Islet of Langerhans (tissue), 1 donor: ENCODE measurements around the gene KCNH1.
"Not testable (repeated sequence)": the region's sequence is repeated elsewhere in the genome, so short reads cannot be mapped to it uniquely, and the experiment has no call there.

Experiments used
- FAIRE-seq: peaks from one replicate; lab custom pipeline; 2011; peaks lifted over from hg19 to GRCh38; lab: Jason Lieb, UNC

KCNH1 gene

DNA sequence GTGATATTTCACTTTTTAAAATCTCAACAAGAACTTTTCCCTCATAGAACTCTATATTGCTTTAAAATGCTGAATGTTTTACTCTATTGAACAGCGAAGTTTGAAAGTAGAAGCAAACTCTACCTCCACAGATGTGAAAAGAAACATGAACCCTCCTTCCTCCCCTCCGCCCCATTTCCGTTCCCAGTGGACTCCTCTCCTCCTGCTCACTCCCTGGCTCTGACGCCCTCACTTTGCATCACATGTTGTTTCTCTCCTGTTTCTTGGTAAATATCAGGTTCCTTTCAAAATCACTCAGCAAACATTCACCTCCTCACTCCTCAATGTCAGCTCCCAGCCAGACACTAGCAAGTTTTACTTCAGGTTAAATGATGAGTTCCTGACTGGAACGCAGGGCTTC lies 34.6 kb downstream of the KCNH1 start:
- FAIRE-seq = no peak

DNA sequence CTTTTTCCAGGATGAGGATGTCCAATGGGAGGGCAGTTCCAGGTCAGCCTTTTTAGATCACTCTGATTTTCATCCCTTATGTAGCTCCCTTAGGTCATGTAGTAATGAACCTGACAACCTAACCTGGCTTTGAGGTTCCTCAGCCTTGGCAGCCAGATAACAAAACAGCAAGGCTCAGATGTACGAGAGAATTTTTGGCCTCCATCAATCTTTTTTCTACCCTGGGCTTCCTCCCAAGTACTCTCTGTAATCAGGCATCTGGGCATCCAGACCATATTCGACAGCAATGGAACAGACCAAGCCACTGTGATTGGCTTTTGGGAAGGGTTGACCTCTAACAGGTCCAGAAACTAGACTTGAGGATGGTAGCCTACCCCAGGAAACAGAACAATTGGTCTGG lies 38.6 kb downstream of the KCNH1 start:
- FAIRE-seq = no peak

DNA sequence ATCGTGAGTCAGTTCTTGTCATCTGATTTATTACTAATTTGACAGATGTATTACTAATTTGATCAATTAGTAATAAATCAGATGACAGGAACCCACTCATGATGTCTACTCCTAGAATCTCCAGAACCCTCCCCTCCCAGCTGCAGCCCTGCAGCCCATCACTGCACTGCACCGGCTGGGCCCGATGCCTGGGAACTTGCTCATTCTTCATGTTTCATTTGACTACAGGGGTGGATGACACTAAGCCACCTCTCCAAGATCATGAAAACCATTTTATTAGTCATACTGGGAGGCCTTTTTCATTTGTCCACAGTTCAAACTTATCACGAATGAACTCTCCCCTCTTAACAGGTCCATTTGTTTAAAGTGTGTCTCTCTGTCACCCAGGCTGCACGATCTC lies 41.0 kb downstream of the KCNH1 start:
- no peak for FAIRE-seq

DNA sequence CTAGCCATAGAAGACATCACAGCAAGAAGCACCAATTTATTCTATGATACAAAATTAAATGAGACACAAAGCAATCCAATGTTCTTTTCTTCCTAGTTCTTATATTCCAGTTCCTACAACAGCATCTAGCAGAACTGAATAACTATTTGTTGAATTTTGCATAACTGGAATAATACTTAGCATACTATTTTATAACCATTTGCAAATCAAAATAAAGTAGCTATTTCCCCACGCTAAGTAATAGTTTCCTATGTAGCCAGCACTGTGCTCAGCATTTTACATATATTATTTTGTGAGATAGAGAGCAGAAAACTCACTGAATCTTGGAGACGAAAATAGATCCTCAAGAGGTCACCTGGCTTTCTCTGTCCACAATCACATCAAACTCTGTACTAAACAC lies 42.1 kb downstream of the KCNH1 start:
- no peak for FAIRE-seq

DNA sequence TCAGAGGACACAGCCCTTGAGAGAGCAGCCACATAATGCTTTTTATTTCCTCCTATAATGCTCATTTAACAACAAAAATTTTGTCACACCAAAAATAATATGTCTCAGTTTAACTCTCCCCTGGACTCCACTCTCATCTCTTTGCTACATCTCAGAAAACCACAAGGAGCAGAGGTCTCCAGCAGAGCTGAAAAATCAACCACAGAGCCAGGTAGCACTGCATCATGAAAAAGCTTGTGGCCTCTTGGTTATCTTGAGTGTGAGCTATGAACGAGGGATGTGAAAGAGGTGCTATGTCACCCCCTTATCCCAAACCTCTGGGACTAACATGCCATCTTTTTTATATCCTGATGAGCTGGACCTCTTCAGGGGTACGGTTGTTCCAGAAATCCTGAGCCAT lies 44.4 kb downstream of the KCNH1 start:
- no peak for FAIRE-seq

DNA sequence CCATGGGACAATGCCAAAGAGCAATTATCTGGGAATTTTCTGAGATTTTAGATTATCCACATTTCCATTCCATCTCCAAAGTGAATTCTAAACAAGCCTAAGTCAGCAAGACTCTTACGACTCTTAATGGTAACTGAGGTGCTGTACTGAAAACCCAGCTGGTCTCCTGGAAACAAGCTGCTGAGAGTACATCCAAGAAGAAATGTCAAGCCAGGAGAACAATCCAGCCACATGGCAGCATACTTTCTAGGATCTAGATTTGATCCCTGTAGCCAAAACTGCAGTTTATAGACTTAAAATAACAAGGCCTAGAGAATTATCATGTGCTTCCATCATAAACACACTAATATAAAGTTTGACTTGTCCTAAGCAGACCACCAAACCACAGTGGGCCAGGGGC lies 45.8 kb downstream of the KCNH1 start:
- peak; percentile 79 for FAIRE-seq

DNA sequence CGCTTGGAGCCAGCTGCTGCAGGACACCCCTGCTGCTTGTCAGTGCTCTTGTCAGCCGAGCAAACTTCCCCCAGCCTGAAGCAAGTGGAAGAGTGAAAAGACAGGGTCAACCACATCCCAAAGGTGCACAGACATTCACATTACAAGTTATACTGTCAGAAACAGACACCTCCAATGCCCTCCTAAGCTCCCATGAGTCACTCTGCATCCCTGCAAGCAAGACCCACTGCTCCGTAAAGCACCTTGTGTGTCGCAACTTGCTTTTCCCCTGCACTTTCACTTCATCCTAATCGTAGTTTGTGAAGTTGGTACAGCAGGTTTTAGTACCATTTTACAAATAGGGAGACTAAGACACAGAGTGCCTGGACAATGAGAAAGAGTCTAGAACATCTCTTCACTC lies 51.1 kb downstream of the KCNH1 start:
- no peak for FAIRE-seq

DNA sequence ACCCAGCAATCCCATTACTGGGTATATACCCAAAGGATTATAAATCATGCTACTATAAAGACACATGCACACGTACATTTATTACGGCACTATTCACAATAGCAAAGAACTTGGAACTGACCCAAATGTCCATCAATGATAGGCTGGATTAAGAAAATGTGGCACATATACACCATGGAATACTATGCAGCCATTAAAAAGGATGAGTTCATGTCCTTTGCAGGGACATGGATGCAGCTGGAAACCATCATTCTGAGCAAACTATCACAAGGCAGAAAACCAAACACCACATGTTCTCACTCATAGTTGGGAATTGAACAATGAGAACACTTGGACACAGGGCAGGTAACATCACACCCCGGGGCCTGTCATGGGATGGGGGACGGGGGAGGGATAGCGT lies 52.5 kb downstream of the KCNH1 start:
- not testable (repeated sequence) for FAIRE-seq

DNA sequence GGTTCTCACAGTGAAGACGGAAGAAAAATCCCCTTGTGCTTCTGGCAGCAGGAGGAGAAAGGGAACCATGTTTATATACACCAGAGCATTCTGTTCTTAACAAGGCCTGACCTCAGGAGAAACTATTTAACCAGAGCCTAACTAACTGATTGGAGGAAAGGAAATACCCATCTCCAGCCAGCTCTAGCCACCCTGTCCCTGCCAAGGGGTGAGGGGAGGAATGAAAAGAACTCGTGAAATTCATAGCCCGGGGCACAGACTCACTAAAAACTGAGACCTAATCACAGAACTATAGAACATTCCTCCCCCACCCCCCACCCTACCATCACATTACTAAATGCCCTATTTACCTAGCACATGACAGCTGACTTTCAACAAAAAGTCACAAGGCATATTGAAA lies 65.0 kb downstream of the KCNH1 start:
- no peak for FAIRE-seq

DNA sequence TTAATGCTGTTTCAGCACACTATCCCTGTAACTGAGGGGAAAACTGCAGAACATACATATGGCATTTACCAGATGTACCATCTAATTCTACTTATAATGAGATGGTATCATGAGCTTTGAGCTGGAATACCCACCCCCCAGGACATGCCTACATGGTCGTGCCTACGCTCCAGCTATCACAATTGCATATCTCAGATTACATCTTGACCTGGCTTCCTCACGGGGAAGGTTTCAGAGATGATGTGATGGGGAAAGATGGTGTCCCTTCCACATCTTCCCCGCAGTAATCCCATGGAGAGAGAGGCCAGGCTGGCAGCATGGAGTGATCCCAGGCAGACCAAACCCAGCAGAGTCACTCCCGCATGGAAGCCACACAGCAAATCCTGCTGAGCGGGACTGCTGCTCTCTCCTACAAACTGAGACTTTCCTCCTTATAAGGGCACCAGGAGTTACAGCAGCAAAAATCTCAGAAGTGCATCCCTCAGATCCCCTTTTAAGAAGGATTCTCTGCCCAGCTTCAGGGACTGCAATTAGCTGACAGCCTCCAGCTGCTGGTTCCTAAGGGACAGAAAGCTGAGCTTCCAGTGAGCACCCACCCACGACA lies 67.1 kb downstream of the KCNH1 start:
- FAIRE-seq = no peak

DNA sequence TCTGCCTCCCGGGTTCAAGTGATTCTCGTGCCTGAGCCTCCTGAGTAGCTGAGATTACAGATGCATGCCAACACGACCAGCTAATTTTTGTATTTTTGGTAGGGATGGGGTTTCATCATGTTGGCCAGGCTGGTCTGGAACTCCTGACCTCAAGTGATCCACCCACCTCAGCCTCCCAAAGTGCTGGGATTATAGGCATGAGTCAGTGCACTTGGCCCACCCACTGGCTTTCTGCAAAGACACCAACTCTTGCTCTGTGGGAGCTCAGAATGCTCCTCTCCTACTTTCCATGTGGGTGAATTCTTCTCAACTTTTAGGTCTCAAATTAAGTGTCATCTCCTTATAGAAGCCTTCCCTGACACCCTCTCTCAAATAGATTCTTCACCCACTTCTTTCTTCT lies 92.1 kb downstream of the KCNH1 start:
- not testable (repeated sequence) for FAIRE-seq

DNA sequence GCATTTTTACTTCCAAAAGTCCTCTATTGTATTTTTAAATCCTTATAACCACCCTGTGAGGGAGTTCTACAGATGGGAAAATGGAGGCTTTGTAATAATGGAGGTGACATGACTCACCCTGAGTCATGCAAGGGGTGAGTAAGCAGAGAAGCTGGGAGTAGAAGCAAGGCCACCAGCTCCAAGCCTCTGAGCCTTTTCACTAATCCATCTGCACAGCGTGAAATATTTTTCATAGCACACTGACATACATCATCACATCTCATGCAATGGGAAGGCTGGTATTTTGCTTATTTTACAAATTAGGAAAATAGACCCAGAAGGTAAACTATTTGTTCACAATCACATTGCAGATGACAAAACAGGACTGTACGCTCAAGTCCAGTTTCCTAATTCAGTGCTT lies 96.9 kb downstream of the KCNH1 start:
- no peak for FAIRE-seq

DNA sequence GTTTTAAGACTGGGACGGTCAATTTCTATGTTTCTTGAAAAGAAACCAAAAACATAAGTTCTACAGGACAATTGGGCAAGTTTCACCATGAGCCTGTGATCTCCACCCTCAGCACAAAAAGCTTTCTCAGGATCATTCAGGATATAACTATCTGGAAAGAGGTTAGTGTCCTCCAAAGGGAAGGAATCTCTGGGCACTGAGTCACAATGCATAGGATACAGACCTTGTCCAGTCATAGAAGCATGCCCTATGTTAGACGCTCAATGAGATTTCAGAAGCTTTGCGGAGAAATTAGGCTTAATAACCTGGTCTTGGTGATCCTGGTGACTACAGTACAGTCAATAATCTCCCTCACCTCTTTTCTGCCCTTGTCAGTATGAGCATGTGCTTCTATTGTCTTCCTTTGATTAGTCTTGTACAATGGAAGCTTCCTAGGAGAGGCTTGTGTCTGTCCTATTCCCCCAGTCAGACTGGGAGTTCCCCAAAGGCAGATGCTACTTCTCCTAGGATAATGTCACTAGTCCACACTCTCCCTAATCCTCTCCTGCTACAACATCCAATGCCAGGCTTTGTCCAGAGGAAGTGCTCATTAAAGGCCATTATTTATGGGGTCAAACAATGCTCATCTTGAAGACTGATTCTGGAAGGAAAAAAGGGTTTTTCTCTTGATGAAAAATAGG lies 97.4 kb downstream of the KCNH1 start:
- FAIRE-seq = no peak

DNA sequence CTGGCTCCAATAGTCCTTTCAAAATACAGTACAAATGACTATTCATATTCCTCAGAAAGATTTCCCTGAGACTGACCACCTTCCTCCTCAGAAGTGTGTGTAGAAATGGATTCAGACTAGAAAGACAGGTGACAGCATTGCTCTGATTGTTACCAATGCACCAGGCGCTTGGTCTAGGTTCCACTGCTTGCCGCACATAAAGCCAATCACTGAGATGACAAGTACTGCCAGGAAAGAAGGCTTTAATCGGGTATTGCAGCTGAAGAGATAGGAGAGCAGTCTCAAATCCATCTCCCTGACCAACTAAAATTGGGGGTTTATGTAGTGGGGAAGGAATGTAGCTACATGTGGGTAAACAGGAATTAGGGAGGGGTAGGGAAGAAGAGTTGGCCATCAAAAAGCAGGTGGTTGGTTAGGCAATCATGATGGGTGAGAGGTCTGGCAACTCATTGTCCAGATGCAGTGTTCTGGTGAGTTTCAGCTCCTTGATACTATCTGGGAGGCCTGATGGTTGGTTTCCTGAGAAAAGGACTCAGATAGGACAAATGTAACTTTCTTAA lies 98.0 kb downstream of the KCNH1 start:
- FAIRE-seq = no peak

DNA sequence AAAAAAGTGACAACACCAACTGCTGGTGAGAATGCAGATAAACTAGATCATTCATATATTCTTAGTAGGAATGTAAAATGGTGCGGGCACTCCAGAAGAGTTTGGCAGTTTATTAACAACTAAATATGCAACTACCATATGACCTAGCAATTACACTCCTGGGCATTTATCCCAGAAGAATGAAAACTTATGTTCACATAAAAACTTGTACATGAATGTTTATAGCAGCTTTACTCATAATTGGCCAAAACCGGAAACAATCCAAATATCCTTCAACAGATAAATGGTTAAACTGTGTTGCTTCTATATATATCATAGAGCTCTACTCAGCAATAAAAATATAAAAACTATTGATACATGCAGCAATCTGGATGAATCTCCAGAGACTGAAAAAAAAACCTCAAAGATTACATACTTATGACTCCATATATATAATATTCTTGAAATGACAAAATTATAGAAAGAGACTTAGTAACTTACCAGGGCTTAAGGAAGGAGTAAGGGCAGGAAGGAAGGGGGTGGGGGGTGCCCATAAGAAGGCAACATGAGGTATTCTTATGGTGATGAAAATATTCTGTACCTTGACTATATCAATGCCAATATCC lies 99.9 kb downstream of the KCNH1 start:
- no peak for FAIRE-seq

DNA sequence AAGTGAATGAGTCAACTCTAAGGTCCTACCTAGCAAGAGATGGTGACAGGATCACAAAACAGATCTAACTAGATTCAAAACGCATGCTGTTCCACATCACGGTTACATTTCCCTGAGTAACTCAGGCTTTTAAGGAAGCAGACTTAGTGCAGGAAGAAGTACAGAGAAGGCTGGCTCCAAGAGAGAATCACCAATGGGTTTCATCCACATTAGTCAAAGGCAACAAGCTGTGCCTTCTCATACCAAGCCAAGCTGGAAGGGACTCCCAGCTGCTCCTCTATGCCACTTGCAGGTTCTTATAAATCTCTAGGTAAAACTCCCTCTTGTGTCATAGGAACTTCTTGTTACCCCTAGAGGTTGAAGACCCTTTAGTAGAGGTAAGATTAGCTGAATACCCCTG lies 109.0 kb downstream of the KCNH1 start:
- no peak for FAIRE-seq

DNA sequence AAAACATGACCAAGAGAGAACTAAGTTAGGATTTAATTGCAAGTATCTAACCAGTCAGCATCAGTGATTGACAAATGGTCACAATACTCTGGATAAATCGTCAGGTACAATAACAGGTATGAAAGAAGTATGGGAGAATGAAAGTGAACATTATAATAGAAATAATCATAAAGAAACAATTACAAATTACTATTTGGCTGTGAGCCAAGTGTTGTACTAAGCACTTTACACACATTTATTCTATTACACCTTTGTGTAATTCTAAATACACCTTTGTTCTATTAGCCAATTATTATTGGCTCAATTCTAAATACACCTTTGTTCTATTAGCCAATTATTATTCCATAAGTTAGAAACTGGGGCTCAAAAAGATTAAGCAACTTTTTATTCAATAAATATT lies 114.7 kb downstream of the KCNH1 start:
- FAIRE-seq = no peak

DNA sequence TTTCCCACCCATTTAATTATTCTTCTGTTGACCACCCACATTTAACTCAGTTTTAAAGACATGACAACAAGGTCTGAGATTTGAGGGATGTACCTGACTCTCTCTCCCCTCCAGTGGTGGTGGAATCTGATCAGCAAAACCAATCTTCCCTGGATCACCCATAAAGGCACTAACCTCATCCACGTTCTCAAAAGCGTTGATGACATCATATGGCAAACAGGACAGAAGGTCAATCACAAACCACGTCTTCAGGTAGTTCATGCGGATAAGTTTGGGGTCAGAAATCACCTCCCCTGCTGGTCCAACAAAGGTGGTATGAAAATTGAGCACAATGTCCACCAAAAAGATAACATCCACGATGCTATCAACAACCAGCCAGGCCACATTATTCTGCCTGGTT lies 115.3 kb downstream of the KCNH1 start:
- FAIRE-seq = no peak

DNA sequence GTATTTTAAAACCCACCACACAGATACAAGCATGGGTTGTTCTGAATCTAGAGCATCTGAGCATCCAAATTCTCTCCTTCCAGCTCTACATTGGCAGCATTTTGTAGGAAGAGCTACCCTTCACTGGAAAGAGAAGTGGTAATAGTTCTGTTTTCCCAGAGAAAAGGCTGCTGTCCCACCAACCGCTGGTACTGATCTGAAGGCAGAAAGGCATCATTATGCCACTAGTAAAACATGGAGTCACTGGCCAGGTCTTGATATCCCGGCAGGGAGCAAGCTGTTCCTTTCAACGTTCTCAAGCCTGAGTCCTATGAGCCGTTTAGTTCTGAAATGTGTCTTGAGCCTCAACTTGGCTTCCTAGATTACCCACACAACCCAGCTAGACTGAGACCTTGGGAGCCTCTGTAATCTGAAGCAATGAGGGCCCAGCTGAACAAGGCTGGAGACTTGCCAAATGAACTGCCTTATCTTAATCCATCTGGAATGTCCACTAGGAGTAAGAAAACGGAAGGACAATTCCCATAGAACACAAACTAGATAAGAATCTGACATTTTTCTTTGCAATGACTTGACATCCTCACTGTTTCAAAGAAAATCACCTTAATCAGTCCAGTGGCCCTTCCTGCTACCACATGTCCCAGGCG lies 116.8 kb downstream of the KCNH1 start:
- FAIRE-seq = no peak

DNA sequence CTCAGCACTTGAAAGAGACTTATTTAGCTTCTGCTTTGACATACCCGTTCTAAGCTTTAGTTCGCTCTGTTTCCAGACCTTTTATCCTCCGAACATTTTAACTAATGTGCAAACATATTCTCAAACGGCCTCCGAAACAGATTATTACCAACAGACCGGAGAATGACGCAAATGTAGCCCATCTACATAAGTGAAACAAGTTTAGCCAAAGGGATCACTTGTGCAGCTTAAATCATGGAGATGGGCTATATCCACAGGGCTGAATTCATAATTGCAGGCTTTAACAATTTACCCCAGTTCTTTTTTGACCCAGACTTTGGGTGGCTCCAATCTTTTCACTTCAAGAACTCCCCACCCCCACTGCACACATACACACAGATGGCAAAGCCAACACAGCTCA lies 119.7 kb downstream of the KCNH1 start:
- no peak for FAIRE-seq

DNA sequence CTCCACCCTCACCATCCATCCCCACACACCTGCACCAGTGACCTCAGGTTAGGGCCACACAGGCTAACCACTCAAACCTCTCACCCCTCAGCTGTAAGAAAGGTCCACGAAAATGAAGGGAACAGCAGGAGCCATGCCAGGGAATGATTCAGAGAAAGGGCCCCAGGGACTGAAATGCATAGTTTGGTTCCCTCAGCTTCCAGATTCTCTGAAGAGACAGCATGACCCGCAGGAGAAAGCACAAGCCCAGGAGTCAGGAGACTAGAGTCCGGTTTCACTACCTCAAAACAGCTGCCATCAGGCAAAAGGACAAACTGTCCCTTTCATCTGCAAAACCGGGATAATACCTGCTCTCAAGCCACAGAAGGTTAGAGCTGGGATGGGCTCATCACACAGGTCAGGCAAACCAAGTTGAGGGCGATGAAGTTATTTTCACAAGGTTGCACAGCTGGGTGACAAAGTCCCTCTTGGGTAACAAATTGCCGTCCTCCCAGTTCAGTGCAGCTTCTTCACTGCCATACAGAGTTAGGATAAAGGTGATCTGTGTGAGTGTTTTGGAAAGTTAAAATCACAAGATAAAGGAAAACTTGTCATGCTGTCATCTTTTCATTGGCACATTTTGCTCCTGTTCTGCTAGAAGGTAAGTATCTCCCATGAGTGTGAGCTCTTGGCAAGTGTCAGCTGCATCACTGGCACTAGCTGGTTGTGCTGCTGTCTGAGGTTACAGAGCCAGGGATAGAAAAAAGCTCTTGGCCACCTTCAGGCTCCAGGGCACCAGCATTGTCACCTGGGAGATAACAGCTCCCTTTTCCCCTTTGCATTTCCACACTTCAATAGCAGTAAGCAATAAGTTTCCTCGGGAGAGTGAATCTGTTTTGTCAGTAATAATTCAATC lies 120.4 kb downstream of the KCNH1 start:
- no peak for FAIRE-seq

DNA sequence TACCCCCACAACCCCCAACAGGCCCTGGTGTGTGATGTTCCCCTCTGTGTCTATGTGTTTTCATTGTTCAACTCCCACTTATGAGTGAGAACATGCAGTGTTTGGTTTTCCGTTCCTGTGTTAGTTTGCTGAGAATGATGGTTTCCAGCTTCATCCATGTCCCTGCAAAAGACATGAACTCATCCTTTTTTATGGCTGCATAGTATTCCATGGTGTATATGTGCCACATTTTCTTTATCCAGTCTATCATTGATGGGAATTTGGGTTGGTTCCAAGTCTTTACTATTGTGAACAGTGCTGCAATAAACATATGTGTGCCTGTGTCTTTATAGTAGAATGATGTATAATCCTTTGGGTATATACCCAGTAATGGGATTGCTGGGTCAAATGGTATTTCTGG lies 122.8 kb downstream of the KCNH1 start:
- not testable (repeated sequence) for FAIRE-seq
